ENCODE results near the gene ERC2.

DNA sequence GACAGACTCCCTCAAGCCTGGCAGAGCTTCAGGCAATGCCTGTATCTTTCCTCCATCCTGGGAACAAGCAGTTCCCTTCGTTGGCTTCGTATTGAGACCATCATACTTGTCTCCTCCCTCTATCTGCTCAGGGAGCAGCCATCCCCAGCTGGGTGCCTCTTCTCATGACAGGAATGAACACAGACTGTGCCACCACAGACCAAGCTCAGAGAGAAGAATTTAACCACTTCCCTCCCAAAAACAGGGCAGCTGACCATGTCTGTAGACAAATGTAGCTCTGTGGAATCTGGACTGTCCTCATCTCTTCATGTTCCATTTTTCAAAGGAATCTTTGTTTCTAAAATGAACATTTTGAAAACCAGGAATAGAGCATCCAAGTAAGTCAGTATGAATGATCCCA lies 245.4 kb downstream of the ERC2 start:
- TF ChIP-seq, protein P1, sequence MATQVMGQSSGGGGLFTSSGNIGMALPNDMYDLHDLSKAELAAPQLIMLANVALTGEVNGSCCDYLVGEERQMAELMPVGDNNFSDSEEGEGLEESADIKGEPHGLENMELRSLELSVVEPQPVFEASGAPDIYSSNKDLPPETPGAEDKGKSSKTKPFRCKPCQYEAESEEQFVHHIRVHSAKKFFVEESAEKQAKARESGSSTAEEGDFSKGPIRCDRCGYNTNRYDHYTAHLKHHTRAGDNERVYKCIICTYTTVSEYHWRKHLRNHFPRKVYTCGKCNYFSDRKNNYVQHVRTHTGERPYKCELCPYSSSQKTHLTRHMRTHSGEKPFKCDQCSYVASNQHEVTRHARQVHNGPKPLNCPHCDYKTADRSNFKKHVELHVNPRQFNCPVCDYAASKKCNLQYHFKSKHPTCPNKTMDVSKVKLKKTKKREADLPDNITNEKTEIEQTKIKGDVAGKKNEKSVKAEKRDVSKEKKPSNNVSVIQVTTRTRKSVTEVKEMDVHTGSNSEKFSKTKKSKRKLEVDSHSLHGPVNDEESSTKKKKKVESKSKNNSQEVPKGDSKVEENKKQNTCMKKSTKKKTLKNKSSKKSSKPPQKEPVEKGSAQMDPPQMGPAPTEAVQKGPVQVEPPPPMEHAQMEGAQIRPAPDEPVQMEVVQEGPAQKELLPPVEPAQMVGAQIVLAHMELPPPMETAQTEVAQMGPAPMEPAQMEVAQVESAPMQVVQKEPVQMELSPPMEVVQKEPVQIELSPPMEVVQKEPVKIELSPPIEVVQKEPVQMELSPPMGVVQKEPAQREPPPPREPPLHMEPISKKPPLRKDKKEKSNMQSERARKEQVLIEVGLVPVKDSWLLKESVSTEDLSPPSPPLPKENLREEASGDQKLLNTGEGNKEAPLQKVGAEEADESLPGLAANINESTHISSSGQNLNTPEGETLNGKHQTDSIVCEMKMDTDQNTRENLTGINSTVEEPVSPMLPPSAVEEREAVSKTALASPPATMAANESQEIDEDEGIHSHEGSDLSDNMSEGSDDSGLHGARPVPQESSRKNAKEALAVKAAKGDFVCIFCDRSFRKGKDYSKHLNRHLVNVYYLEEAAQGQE (tag by site-specific recombination; IDR thresholded peaks at IDR 0.05), result no peak
- TF ChIP-seq, protein P2, sequence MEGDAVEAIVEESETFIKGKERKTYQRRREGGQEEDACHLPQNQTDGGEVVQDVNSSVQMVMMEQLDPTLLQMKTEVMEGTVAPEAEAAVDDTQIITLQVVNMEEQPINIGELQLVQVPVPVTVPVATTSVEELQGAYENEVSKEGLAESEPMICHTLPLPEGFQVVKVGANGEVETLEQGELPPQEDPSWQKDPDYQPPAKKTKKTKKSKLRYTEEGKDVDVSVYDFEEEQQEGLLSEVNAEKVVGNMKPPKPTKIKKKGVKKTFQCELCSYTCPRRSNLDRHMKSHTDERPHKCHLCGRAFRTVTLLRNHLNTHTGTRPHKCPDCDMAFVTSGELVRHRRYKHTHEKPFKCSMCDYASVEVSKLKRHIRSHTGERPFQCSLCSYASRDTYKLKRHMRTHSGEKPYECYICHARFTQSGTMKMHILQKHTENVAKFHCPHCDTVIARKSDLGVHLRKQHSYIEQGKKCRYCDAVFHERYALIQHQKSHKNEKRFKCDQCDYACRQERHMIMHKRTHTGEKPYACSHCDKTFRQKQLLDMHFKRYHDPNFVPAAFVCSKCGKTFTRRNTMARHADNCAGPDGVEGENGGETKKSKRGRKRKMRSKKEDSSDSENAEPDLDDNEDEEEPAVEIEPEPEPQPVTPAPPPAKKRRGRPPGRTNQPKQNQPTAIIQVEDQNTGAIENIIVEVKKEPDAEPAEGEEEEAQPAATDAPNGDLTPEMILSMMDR (tag by site-specific recombination; IDR thresholded peaks at IDR 0.05), result no peak
- TF ChIP-seq, protein P3, sequence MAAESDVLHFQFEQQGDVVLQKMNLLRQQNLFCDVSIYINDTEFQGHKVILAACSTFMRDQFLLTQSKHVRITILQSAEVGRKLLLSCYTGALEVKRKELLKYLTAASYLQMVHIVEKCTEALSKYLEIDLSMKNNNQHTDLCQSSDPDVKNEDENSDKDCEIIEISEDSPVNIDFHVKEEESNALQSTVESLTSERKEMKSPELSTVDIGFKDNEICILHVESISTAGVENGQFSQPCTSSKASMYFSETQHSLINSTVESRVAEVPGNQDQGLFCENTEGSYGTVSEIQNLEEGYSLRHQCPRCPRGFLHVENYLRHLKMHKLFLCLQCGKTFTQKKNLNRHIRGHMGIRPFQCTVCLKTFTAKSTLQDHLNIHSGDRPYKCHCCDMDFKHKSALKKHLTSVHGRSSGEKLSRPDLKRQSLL (tag by site-specific recombination; IDR thresholded peaks at IDR 0.05), result no peak
- TF ChIP-seq ZNF132 (tag by site-specific recombination; IDR thresholded peaks at IDR 0.05; ENCODE audit: borderline replicate concordance) (no peak), ZNF274 (IDR thresholded peaks at IDR 0.05; ENCODE audit: low read length) (no peak), ZNF274 (tag by site-specific recombination; IDR thresholded peaks at IDR 0.05; ENCODE audit: borderline replicate concordance) (no peak), TRIM28 (IDR thresholded peaks at IDR 0.05; ENCODE audit: borderline replicate concordance, low read length) (no peak), ZNF660 (tag by site-specific recombination; IDR thresholded peaks at IDR 0.05) (no peak), KLF10 (tag by site-specific recombination; IDR thresholded peaks at IDR 0.05) (no peak)
- TF ChIP-seq, protein P4, sequence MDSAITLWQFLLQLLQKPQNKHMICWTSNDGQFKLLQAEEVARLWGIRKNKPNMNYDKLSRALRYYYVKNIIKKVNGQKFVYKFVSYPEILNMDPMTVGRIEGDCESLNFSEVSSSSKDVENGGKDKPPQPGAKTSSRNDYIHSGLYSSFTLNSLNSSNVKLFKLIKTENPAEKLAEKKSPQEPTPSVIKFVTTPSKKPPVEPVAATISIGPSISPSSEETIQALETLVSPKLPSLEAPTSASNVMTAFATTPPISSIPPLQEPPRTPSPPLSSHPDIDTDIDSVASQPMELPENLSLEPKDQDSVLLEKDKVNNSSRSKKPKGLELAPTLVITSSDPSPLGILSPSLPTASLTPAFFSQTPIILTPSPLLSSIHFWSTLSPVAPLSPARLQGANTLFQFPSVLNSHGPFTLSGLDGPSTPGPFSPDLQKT (IDR thresholded peaks at IDR 0.05; ENCODE audit: borderline replicate concordance, low read depth, low read length), result no peak
- TF ChIP-seq, protein P5, sequence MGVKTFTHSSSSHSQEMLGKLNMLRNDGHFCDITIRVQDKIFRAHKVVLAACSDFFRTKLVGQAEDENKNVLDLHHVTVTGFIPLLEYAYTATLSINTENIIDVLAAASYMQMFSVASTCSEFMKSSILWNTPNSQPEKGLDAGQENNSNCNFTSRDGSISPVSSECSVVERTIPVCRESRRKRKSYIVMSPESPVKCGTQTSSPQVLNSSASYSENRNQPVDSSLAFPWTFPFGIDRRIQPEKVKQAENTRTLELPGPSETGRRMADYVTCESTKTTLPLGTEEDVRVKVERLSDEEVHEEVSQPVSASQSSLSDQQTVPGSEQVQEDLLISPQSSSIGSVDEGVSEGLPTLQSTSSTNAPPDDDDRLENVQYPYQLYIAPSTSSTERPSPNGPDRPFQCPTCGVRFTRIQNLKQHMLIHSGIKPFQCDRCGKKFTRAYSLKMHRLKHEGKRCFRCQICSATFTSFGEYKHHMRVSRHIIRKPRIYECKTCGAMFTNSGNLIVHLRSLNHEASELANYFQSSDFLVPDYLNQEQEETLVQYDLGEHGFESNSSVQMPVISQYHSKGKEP (tag by site-specific recombination; IDR thresholded peaks at IDR 0.05), result no peak

Measured in HEK293 (cell line).